ENCODE data around the gene CHST8. TPM values are rescaled to one million over a fixed set of nuclear protein-coding genes. Genes with fewer than 3 reads are reported as not detected.

CHST8 gene
- total and polyA plus RNA-seq, 2 donors: 0.23 to 0.47 TPM

Other genes with a start within 250 kb of the CHST8 start
- 16.8 TPM for gene CEBPG, start 248.2 kb upstream of the CHST8 start, total RNA-seq
- 21.0 TPM for gene CEBPG, start 248.2 kb upstream of the CHST8 start, polyA plus RNA-seq
- gene PEPD, start 100.2 kb upstream of the CHST8 start, total RNA-seq: 24.7 TPM
- 42.4 TPM for gene PEPD, start 100.2 kb upstream of the CHST8 start, polyA plus RNA-seq
- gene KCTD15, start 174.9 kb downstream of the CHST8 start, total RNA-seq: 3.4 TPM
- gene KCTD15, start 174.9 kb downstream of the CHST8 start, polyA plus RNA-seq: 6.2 TPM